Small intestine (tissue), 7 donors: ENCODE measurements around the gene TUBG2. TPM values are rescaled to one million over a fixed set of nuclear protein-coding genes. Genes with fewer than 3 reads are reported as not detected.
A peak's percentile ranks its signal among the peaks of the same experiment; 100 is the strongest.
"Not testable (repeated sequence)": the region's sequence is repeated elsewhere in the genome, so short reads cannot be mapped to it uniquely, and the experiment has no call there.

Source experiments
- DNase-seq, 2 donors: peaks; one replicate each; pipeline versions ENCODE4 v3.0.0 to v3.0.0-alpha.2; 2013
- FAIRE-seq: peaks from 2 replicates; lab custom pipeline; 2012; peaks lifted over from hg19 to GRCh38; lab: Jason Lieb, UNC
- H3K27ac ChIP-seq, 3 donors: one replicate each; pipeline ENCODE4 v1.5.1; 2013; ENCODE audit warnings: low read length in 2 of 3, mild to moderate bottlenecking in 2 of 3, control low read depth in 1 of 3, inconsistent platforms in 1 of 3, low read depth in 1 of 3, moderate library complexity in 1 of 3
- H3K27me3 ChIP-seq, 3 donors: one replicate each; pipeline ENCODE4 v1.6.1; 2013; ENCODE audit warnings: low read length in 3 of 3, inconsistent platforms in 1 of 3; ENCODE audit not compliant: control insufficient read depth in 3 of 3, insufficient read depth in 3 of 3
- H3K36me3 ChIP-seq, 3 donors: one replicate each; pipeline ENCODE4 v1.6.1; 2013; ENCODE audit warnings: low read length in 3 of 3, inconsistent platforms in 1 of 3, low read depth in 1 of 3, mild to moderate bottlenecking in 1 of 3, moderate library complexity in 1 of 3; ENCODE audit not compliant: control insufficient read depth in 3 of 3, insufficient read depth in 2 of 3
- H3K4me1 ChIP-seq, 3 donors: one replicate each; pipeline ENCODE4 v1.6.1; 2013; ENCODE audit warnings: low read length in 2 of 3, inconsistent platforms in 1 of 3, low read depth in 1 of 3, mild to moderate bottlenecking in 1 of 3, moderate library complexity in 1 of 3; ENCODE audit not compliant: control insufficient read depth in 3 of 3, insufficient read depth in 2 of 3
- H3K4me3 ChIP-seq, 3 donors: one replicate each; pipeline ENCODE4 v1.5.1; 2013; ENCODE audit warnings: low read length in 3 of 3, control low read depth in 1 of 3, inconsistent platforms in 1 of 3, low read depth in 1 of 3, mild to moderate bottlenecking in 1 of 3, moderate library complexity in 1 of 3
- H3K9me3 ChIP-seq, 2 donors: one replicate each; pipeline ENCODE4 v1.6.1; 2013; ENCODE audit warnings: low read depth in 1 of 2, low read length in 1 of 2; ENCODE audit not compliant: control insufficient read depth in 2 of 2, insufficient read depth in 1 of 2
- WGBS, 3 donors: extraction: QIAGEN DNeasy Blood & Tissue Kit; methylation state at CpG; one replicate each; pipeline ENCODE4 v1.1.7; 2013; 5-methylcytosine and 5-hydroxymethylcytosine counted together
- polyA plus RNA-seq, 4 donors: library from polyadenylated mRNA; stranded (reverse) in 3 of 4; unstranded in 1 of 4; fragments of 200-250 nt in 3 of 4; fragments of 120-200 nt in 1 of 4; gene quantifications; one replicate each; pipeline versions ENCODE4 v1.2.1 to v1.2.3, GENCODE V29; 2013
- donor health status: healthy with polysubstance abuse.
- donor health status: control.
- donor health status: control.
- donor health status: Bipolar disorder and iron deficiency.
- donor health status: healthy.

The TUBG2 gene
- polyA plus RNA-seq, 4 donors: 1.3 to 15.4 (median 4.9) TPM

DNA sequence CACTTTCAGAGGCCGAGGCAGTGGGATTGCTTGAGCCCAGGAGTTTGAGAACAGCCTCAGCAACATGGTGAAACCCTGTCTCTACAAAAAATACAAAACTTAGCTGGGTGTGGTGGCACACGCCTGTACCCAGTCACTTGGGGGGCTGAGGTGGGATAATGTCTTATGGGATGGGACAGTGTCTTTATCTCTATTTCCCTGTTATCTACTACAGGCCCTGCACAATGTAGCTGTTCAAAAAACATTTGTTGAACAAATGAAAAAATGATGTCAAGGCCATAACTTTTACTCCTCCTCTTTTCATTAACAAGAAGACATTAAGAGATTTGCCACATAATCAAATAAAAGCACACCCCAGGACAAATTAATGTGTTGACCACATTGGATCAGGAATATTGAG, 35.8 kb upstream of the TUBG2 start:
- Histone ChIP-seq H3K9me3 (no peaks in the 10 kb centered on the region), H3K4me3 (no peak overlapping the region), H3K27me3 (no peaks in the 10 kb centered on the region), H3K4me1 (peaks cover 0 to 5% (median 0%) of the 10 kb centered on the region in 3 donors), H3K27ac (no peak overlapping the region), H3K36me3 (no peaks in the 10 kb centered on the region)
- no peak for FAIRE-seq
- 87 to 96% (median 95%) methylated on average over 2 of the region's 2 CpGs for WGBS, 3 donors
- DNase-seq: no peak

GRCh38 chr17:42623732-42624596, 35.1 kb upstream of the TUBG2 start:
- no peaks in the 10 kb centered on the region for H3K27me3 ChIP-seq
- FAIRE-seq: no peak
- peaks cover 0 to under 1% (median 0%) of the 10 kb centered on the region in 3 donors for H3K4me1 ChIP-seq
- peak overlapping the region in 2 of 3 donors; percentile 61 to 69 for H3K27ac ChIP-seq
- 42 to 69% (median 62%) methylated on average over 7 of the region's 7 CpGs for WGBS, 3 donors
- H3K4me3 ChIP-seq: no peak overlapping the region
- H3K9me3 ChIP-seq: no peaks in the 10 kb centered on the region
- peak; percentile 50 to 95 for DNase-seq
- H3K36me3 ChIP-seq: no peaks in the 10 kb centered on the region

GRCh38 chr17:42627032-42627764, 31.9 kb upstream of the TUBG2 start:
- not testable (repeated sequence) for H3K36me3 ChIP-seq, H3K4me1 ChIP-seq, H3K9me3 ChIP-seq, FAIRE-seq, H3K27me3 ChIP-seq, H3K4me3 ChIP-seq, H3K27ac ChIP-seq, DNase-seq
- 92 to 98% (median 94%) methylated on average over 6 of the region's 6 CpGs for WGBS, 3 donors

DNA sequence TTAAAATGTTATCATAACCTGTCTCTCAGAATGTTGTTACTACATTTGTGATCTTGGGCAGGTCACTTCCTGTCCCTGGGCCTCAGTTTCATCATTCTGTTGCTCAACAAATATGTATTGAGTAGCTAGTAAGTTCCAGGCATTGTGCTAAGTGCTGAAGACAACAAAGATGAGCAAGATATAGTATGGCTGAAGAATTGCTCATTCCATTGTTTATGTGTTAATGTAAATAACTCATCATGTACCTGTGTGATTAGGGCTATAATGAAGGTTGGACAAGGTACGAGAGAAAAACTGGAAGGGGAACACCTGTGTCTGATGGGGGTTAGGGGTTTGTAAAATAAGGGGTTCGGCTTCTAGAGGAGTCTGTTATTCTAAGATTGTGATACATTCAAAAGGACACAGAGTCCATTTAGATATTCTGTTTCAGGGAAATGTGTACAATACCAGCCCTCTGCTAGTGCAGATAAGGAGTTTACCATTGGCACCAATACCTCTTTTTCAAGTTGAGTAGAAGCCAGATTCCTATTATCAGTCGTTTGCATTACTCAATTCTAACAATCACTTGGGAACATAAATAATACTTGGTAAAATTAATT, 29.6 kb upstream of the TUBG2 start:
- Histone ChIP-seq H3K27ac (no peak overlapping the region), H3K36me3 (no peaks in the 10 kb centered on the region), H3K27me3 (no peaks in the 10 kb centered on the region), H3K4me1 (no peaks in the 10 kb centered on the region), H3K4me3 (no peak overlapping the region), H3K9me3 (no peaks in the 10 kb centered on the region)
- no peak for DNase-seq
- WGBS, 3 donors: 43 to 60% (median 44%) methylated on average over 3 of the region's 3 CpGs
- FAIRE-seq: no peak

DNA sequence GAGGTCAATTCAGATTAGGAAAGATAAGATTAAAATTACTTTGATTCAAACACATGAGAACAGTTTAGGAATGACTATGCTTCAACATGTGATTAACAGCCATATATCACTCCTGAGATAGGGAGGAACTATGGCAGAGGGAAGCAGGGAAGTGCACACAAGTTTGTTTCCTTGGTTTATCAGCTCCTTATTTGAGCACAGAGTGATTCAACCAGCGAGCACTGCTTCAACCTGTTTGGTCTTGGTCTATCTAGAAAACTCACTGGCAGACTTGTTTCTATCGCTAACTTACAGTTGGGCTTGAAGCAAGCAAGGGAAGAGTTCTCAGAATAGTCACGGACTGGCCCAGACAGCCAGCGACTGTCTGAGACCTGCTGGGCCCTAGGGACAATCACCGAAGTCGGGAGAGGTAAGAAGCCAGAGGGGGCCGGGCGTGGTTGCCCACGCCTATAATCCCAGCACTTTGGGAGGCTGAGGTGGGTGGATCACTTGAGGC, 26.1 kb upstream of the TUBG2 start:
- H3K9me3 ChIP-seq: no peaks in the 10 kb centered on the region
- no peaks in the 10 kb centered on the region for H3K27me3 ChIP-seq
- peak; percentile 63 to 86 for DNase-seq
- peak overlapping the region in 2 of 3 donors; percentile 24 to 66 for H3K27ac ChIP-seq
- WGBS, 3 donors: 21 to 67% (median 50%) methylated on average over 9 of the region's 9 CpGs
- no peaks in the 10 kb centered on the region for H3K36me3 ChIP-seq
- FAIRE-seq: no peak
- H3K4me1 ChIP-seq: no peaks in the 10 kb centered on the region
- H3K4me3 ChIP-seq: no peak overlapping the region

- 68 to 83% (median 77%) methylated on average over 6 of the region's 7 CpGs for WGBS, 3 donors
- Histone ChIP-seq H3K36me3 (no peaks in the 10 kb centered on the region), H3K4me1 (no peaks in the 10 kb centered on the region), H3K4me3 (no peak overlapping the region), H3K9me3 (no peaks in the 10 kb centered on the region), H3K27me3 (peaks cover 0 to 4% (median 0%) of the 10 kb centered on the region in 3 donors), H3K27ac (no peak overlapping the region)
- FAIRE-seq: no peak
- no peak for DNase-seq
Observed at GRCh38 chr17:42639525-42640113, 19.5 kb upstream of the TUBG2 start.

- FAIRE-seq: no peak
- Histone ChIP-seq H3K4me3 (no peak overlapping the region), H3K4me1 (no peaks in the 10 kb centered on the region), H3K9me3 (no peaks in the 10 kb centered on the region), H3K27me3 (peaks cover 0 to 5% (median 0%) of the 10 kb centered on the region in 3 donors), H3K27ac (no peak overlapping the region), H3K36me3 (no peaks in the 10 kb centered on the region)
- 87 to 89% (median 88%) methylated on average over 4 of the region's 4 CpGs for WGBS, 3 donors
- no peak for DNase-seq
Observed at GRCh38 chr17:42640121-42640520, 19.0 kb upstream of the TUBG2 start.

GRCh38 chr17:42642336-42642735, 16.7 kb upstream of the TUBG2 start:
- H3K27ac ChIP-seq: no peak overlapping the region
- DNase-seq: no peak
- H3K27me3 ChIP-seq: peaks cover 0 to 6% (median 0%) of the 10 kb centered on the region in 3 donors
- H3K4me1 ChIP-seq: no peaks in the 10 kb centered on the region
- H3K9me3 ChIP-seq: no peaks in the 10 kb centered on the region
- H3K36me3 ChIP-seq: no peaks in the 10 kb centered on the region
- 31 to 48% (median 34%) methylated on average over 2 of the region's 2 CpGs for WGBS, 3 donors
- FAIRE-seq: no peak
- H3K4me3 ChIP-seq: no peak overlapping the region
